ENCODE measurements around the gene GNB1L.

Gene GNB1L

GRCh38 chr22:19748991-19749664 is 105.5 kb downstream of the GNB1L start:
- no peak for DNase-seq (ENCODE audit: low spot score)

GRCh38 chr22:19748139-19748538 is 106.5 kb downstream of the GNB1L start:
- no peak for DNase-seq (ENCODE audit: low spot score)

GRCh38 chr22:19747551-19747950 is 107.1 kb downstream of the GNB1L start:
- DNase-seq (ENCODE audit: low spot score), result no peak

GRCh38 chr22:19746726-19747125 is 107.9 kb downstream of the GNB1L start:
- DNase-seq (ENCODE audit: low spot score), result no peak

- no peak for DNase-seq (ENCODE audit: low spot score)
Measured at GRCh38 chr22:19745155-19746101, 109.2 kb downstream of the GNB1L start.

- DNase-seq (ENCODE audit: low spot score), result no peak
Measured at GRCh38 chr22:19744350-19745006, 110.2 kb downstream of the GNB1L start.

- no peak for DNase-seq (ENCODE audit: low spot score)
Measured at GRCh38 chr22:19743651-19744050, 111.0 kb downstream of the GNB1L start.

- DNase-seq (ENCODE audit: low spot score), result no peak
Measured at GRCh38 chr22:19743081-19743480, 111.6 kb downstream of the GNB1L start.

GRCh38 chr22:19742160-19743066 is 112.3 kb downstream of the GNB1L start:
- no peak for DNase-seq (ENCODE audit: low spot score)

GRCh38 chr22:19741053-19741452 is 113.6 kb downstream of the GNB1L start:
- no peak for DNase-seq (ENCODE audit: low spot score)

- DNase-seq (ENCODE audit: low spot score), result no peak
Measured at GRCh38 chr22:19740586-19740985, 114.1 kb downstream of the GNB1L start.

GRCh38 chr22:19739911-19740449 is 114.7 kb downstream of the GNB1L start:
- DNase-seq (ENCODE audit: low spot score), result no peak

GRCh38 chr22:19739448-19739895 is 115.2 kb downstream of the GNB1L start:
- DNase-seq (ENCODE audit: low spot score), result no peak

GRCh38 chr22:19738664-19739447 is 115.8 kb downstream of the GNB1L start:
- DNase-seq (ENCODE audit: low spot score), result no peak

GRCh38 chr22:19737846-19738663 is 116.6 kb downstream of the GNB1L start:
- DNase-seq (ENCODE audit: low spot score), result no peak

GRCh38 chr22:19735665-19736510 is 118.8 kb downstream of the GNB1L start:
- no peak for DNase-seq (ENCODE audit: low spot score)

- DNase-seq (ENCODE audit: low spot score), result no peak
Measured at GRCh38 chr22:19734837-19735382, 119.8 kb downstream of the GNB1L start.

GRCh38 chr22:19734163-19734562 is 120.5 kb downstream of the GNB1L start:
- no peak for DNase-seq (ENCODE audit: low spot score)

Measured in HuH-7.5 (cell line).